ENCODE measurements around the gene EXOC3L1. TPM values are rescaled to one million over a fixed set of nuclear protein-coding genes. Genes with fewer than 3 reads are reported as not detected.

The EXOC3L1 gene
- total and polyA plus RNA-seq, 2 of the 13 experiments (the other 11 are each of a cell fraction or from before 2014, with no cell fraction given): 0.12 TPM; not detected in 1

- TF ChIP-seq PRDM10 (CRISPR knock-in tag; IDR thresholded peaks at IDR 0.05; ENCODE audit: low read depth) (no peak), TFDP2 (CRISPR knock-in tag; IDR thresholded peaks at IDR 0.05) (no peak), JARID2 (CRISPR knock-in tag; IDR thresholded peaks at IDR 0.05; ENCODE audit: insufficient replicate concordance) (no peak), ZNF329 (CRISPR knock-in tag; IDR thresholded peaks at IDR 0.05; ENCODE audit: low read depth) (no peak), FLYWCH1 (CRISPR knock-in tag; IDR thresholded peaks at IDR 0.05) (no peak), PHF8 (CRISPR knock-in tag; IDR thresholded peaks at IDR 0.05) (no peak), PHF21A (CRISPR knock-in tag; IDR thresholded peaks at IDR 0.05) (no peak), ONECUT2 (CRISPR knock-in tag; IDR thresholded peaks at IDR 0.05) (no peak), MIER3 (CRISPR knock-in tag; IDR thresholded peaks at IDR 0.05; ENCODE audit: borderline replicate concordance) (0 out of 2 replicates have a peak, but pooled peaks have one; percentile 8), ZBTB4 (CRISPR knock-in tag; IDR thresholded peaks at IDR 0.05; ENCODE audit: borderline replicate concordance) (no peak), NFKBIZ (CRISPR knock-in tag; IDR thresholded peaks at IDR 0.05) (no peak), FOXO4 (CRISPR knock-in tag; conservative IDR thresholded peaks at IDR 0.05) (no peak), MLLT10 (CRISPR knock-in tag; IDR thresholded peaks at IDR 0.05) (no peak), MBNL3 (CRISPR knock-in tag; conservative IDR thresholded peaks at IDR 0.05) (no peak)
- TF ChIP-seq, protein P1, sequence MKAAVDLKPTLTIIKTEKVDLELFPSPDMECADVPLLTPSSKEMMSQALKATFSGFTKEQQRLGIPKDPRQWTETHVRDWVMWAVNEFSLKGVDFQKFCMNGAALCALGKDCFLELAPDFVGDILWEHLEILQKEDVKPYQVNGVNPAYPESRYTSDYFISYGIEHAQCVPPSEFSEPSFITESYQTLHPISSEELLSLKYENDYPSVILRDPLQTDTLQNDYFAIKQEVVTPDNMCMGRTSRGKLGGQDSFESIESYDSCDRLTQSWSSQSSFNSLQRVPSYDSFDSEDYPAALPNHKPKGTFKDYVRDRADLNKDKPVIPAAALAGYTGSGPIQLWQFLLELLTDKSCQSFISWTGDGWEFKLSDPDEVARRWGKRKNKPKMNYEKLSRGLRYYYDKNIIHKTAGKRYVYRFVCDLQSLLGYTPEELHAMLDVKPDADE (CRISPR knock-in tag; IDR thresholded peaks at IDR 0.05): no peak
- TF ChIP-seq, protein P2, sequence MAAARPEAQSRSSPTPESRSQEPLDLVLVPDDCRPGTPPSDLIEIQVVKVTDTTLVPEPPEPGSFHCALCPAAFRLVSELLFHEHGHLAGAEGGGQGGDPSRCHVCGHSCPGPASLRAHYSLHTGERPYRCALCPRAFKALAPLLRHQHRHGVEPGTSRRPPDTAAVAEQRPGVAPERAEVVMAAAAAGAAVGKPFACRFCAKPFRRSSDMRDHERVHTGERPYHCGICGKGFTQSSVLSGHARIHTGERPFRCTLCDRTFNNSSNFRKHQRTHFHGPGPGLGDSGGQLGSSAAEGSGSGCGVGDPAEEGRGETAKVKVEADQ (CRISPR knock-in tag; IDR thresholded peaks at IDR 0.05; ENCODE audit: borderline replicate concordance): no peak
Measured at GRCh38 chr16:67158637-67159600, 31.0 kb downstream of the EXOC3L1 start (continued).

Data from HepG2 (cell line).